ENCODE data around the gene SCAPER.
A peak's percentile ranks its signal among the peaks of the same experiment; 100 is the strongest.
"Not testable (repeated sequence)": the region's sequence is repeated elsewhere in the genome, so short reads cannot be mapped to it uniquely, and the experiment has no call there.

The SCAPER gene

GRCh38 chr15:76330080-76330680 lies 575.0 kb downstream of the SCAPER start:
- peak in 6 of 42 donors; percentile 15 to 59 (median 42) for DNase-seq
- intact Hi-C loops (cut with DNase I), result no loop called here

GRCh38 chr15:76328958-76329357 lies 576.2 kb downstream of the SCAPER start:
- intact Hi-C loops (cut with DNase I), result no loop called here
- DNase-seq, result peak in 1 of 42 donors; percentile 33

DNA sequence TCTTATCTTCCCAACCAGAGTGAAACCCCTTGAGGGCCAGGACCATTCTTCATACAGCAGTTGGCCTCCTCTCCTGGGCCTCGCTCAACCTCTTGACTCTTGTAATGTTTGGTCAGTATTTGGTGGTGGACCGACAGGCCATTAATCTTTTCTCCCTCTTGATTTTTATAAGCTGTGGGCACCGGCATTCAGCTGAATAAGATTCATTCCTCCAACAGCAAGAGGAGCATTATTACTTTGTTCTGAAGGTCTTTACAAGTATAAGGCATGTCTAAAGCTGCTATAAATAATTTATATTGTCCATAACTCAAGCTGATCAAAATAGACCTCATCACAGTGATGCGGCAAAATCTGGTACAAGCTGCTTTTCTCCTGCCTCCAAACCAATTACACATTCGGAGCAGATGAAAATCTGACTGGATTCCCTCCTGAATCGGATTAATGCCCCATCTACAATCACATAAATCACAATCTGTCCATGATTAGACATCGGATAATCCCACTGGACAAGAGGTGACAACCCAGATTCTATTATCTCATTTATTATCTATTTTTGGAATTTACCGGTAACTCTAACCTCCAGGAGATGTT lies 576.9 kb downstream of the SCAPER start:
- DNase-seq, result peak in 1 of 42 donors; percentile 24
- intact Hi-C loops (cut with DNase I), result no loop called here

DNA sequence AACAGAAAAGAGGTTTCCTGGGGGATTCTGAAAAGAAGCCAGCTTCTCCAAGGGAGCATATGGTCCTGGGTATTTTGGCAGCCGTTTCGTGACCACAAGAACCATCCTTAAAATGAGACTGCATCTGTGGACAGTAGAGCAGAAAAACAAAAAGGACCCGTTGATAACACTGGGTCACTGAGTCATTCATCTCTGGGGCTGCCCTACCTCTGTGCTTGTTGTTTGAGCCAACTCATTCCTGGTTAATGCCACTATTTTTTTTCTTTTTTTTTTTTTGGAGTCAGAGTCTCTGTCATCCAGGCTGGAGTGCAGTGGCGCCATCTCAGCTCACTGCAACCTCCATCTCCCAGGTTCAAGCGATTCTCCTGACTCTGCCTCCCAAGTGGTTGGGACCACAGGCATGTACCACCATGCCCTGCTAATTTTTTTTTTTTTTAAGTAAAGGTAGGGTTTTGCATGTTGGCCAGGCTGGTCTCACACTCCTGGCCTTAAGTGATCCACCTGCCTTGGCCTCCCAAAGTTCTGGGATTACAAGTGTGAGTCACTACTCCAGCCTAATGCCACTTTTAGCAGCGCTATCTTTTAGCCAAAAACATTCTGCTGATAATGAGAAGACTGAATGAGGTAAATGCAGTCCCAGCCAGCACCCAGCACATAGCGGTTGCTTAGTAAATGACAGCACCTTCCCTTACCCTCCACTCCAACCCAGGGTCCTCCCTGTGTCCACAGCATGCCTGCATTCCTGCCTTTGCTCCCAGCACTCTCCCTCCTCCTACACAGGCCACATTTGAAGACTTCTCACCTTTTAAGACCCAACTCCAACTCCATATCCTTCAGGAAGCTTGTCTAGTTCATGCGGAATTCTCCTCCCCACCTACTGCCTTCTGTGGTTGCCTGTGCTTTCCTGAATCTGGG lies 577.7 kb downstream of the SCAPER start:
- DNase-seq, result peak in 1 of 42 donors; percentile 20
- intact Hi-C loops (cut with DNase I), result no loop called here

- intact Hi-C loops (cut with DNase I), result no loop called here
- DNase-seq, result no peak
Observed at GRCh38 chr15:76325704-76326103, 579.4 kb downstream of the SCAPER start.

DNA sequence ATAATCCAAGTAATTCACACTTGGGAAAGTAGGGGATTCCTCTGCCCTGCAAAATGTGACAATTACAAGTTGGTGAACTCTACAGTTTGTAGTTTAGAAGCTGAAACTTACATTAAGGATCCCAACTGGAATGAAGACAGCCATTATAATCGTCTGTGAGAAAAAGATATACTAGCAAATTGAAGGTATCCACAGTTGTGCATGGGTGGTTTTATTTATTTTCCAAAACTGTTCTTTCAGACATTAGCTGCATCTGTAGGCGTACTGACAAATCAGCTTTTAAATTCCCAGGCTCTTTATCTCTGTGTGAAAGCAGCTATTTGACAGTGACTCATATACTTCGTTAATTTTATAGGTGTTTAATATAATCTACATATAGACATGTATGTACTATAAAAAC lies 581.1 kb downstream of the SCAPER start:
- intact Hi-C loops (cut with DNase I), result no loop called here
- no peak for DNase-seq

- intact Hi-C loops (cut with DNase I), result no loop called here
- no peak for DNase-seq
Observed at GRCh38 chr15:76321602-76322001, 583.5 kb downstream of the SCAPER start.

DNA sequence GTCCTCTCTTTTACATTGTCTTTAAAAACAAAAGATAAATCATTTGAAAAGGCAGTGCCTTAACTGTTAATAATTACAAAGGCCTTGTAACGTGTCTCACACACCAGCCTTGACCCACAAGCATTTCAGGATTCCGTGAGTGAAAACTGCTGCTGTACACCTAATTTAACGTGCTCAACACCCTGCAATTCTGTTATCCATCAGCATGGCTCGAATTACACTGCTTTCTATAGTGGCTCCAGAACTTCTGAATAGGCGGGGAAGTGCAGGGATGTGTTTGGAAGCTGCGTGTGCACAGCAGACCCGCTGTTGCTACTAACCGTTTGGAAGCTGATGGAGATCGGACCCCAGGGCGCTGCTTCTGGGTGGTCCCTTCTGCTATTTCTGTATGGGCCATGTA lies 584.0 kb downstream of the SCAPER start:
- DNase-seq, result no peak
- intact Hi-C loops (cut with DNase I), result no loop called here

GRCh38 chr15:76320012-76320411 lies 585.1 kb downstream of the SCAPER start:
- no peak for DNase-seq
- intact Hi-C loops (cut with DNase I), result no loop called here

- intact Hi-C loops (cut with DNase I), result no loop called here
Observed at GRCh38 chr15:76313731-76314130, 591.4 kb downstream of the SCAPER start.

DNA sequence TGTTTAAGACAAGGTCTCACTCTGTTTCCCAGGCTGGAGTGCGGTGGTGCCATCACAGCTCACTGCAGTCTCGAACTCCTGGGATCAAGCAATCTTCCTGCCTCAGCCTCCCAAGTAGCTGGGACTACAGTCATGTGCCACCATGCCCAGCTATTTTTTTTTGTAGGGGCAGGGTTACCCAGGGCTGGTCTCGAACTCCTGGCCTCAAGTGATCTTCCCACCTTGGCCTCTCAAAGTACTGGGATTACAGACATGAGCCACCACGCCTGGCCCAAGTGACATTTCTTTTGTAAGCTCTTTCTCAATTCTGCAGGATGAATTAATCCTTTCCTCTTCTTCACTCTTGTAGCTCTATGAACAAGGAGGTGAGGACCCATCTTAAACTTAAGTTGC lies 592.0 kb downstream of the SCAPER start:
- intact Hi-C loops (cut with DNase I), result not testable (repeated sequence)

More at GRCh38 chr15:76313731-76314130, 591.4 kb downstream of the SCAPER start:
- DNase-seq, result no peak

GRCh38 chr15:76312540-76313174 lies 592.5 kb downstream of the SCAPER start:
- intact Hi-C loops (cut with DNase I), result no loop called here
- DNase-seq, result no peak

More for the DNA sequence above, 592.0 kb downstream of the SCAPER start:
- DNase-seq, result not testable (repeated sequence)

GRCh38 chr15:76311100-76311953 lies 593.8 kb downstream of the SCAPER start, which contains the start of gene ETFA:
Gene ETFA (minus strand): TSS chr15:76311469. CDS start chr15:76311388, 81 bp downstream.
- intact Hi-C loops (cut with DNase I), result no loop called here
- peak; percentile 78 to 96 (median 91) for DNase-seq

- DNase-seq, result peak in 10 of 42 donors; percentile 4 to 48 (median 18)
- intact Hi-C loops (cut with DNase I), result no loop called here
Observed at GRCh38 chr15:76310475-76311099, 594.6 kb downstream of the SCAPER start.

- no peak for DNase-seq
- intact Hi-C loops (cut with DNase I), result no loop called here
Observed at GRCh38 chr15:76309601-76310330, 595.4 kb downstream of the SCAPER start.

- intact Hi-C loops (cut with DNase I), result no loop called here
- DNase-seq, result no peak
Observed at GRCh38 chr15:76303909-76304308, 601.2 kb downstream of the SCAPER start.

DNA sequence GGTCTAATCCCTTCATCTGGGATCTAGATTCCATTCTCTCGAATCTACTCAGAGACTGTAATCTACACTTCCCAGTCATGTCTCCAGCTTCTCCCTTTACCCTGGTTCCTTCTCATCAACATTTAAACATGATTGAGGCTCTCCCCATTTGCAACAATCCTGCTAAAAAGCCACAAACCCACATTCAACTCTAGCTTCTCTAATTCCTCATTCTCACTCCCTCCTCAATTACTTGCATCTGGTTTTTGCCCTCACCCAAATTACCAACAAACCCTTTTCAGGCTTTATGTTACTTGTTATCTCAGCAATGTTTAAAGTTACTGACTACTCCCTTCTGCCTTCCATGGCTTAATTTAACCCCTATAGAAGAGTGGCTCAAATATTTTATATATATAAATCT lies 605.4 kb downstream of the SCAPER start:
- intact Hi-C loops (cut with DNase I), result no loop called here
- no peak for DNase-seq

Measured in head of caudate nucleus (tissue), 42 donors.